DND-41 (cell line): ENCODE data around the gene PIGU.

Experiments used
- CTCF ChIP-seq: IDR thresholded peaks from 2 replicates; pipeline ENCODE4 v1.5.1; 2012; ENCODE audit warnings: borderline replicate concordance, low read length, moderate library complexity, mild to moderate bottlenecking; ENCODE audit not compliant: poor library complexity, severe bottlenecking; ENCODE audit errors: extremely low read depth
- EZH2 ChIP-seq: IDR thresholded peaks from 3 replicates; pipeline ENCODE4 v1.6.1; 2012; ENCODE audit warnings: borderline replicate concordance, low read depth, mild to moderate bottlenecking, moderate library complexity, low read length, inconsistent platforms; ENCODE audit not compliant: severe bottlenecking

- TF ChIP-seq CTCF (no peak), EZH2 (no peak)
Measured at GRCh38 chr20:34701405-34702085, 24.7 kb upstream of the PIGU start.
